Stimulated activated naive CD8-positive, alpha-beta T cell treated with anti-CD3 and anti-CD28 coated beads, Interleukin-15, amount 100 ng/mL, for 72 hours (primary cell): ENCODE results near the gene CIPC.

Experiments
- ATAC-seq: fragments of 150-1000 bp; cut with Tn5 transposase; 2 replicates; pipeline ENCODE4 v1.10.0; 2021; ENCODE audit warnings: mild to moderate bottlenecking, moderate library complexity
- DNase-seq, 2 donors: peaks; one replicate each; pipeline ENCODE4 v3.0.0; 2021 to 2022
- H3K27ac Mint-ChIP-seq, 2 donors: one replicate each; pipeline ENCODE4 v1.8.0; 2022; ENCODE audit warnings: mild to moderate bottlenecking in 2 of 2, mixed read lengths in 2 of 2, moderate library complexity in 2 of 2
- H3K27me3 Mint-ChIP-seq: one replicate; pipeline ENCODE4 v1.8.0; 2022; ENCODE audit warnings: mixed read lengths
- H3K4me1 Mint-ChIP-seq: one replicate; pipeline ENCODE4 v1.8.0; 2022; ENCODE audit warnings: mild to moderate bottlenecking, mixed read lengths
- H3K4me3 Mint-ChIP-seq, 2 donors: one replicate each; pipeline ENCODE4 v1.8.0; 2022; ENCODE audit warnings: mild to moderate bottlenecking in 2 of 2, mixed read lengths in 2 of 2, moderate library complexity in 1 of 2
- H3K9me3 Mint-ChIP-seq, 2 donors: one replicate each; pipeline ENCODE4 v1.8.0; 2022; ENCODE audit warnings: mixed read lengths in 2 of 2

Gene CIPC

DNA sequence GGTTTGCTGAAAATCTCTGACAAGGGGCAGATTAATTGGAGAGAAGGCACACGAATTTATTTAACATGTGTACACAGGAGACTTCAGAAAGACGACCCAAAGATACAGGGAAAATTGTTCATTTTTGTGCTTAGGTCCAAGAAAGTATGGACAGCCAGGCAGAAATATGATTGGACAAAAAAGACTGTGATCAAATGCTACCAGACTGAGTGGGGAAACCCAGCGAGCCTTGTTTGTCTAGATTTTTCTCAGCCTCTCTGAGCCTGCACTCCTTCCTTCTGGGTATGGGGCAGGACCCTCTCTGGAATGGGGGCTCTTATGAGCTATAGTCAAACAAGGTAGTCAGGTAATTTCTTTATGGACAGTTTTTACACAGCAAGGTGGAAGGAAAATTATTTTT, 10.4 kb upstream of the CIPC start:
- Mint-ChIP-seq H3K27me3 (peaks cover 24% of the 10 kb centered on the region), H3K27ac (no peak overlapping the region), H3K4me3 (no peak overlapping the region), H3K4me1 (no peaks in the 10 kb centered on the region), H3K9me3 (peaks cover 8 to 14% of the 10 kb centered on the region in 2 donors)
- DNase-seq: no peak
- ATAC-seq: no peak

DNA sequence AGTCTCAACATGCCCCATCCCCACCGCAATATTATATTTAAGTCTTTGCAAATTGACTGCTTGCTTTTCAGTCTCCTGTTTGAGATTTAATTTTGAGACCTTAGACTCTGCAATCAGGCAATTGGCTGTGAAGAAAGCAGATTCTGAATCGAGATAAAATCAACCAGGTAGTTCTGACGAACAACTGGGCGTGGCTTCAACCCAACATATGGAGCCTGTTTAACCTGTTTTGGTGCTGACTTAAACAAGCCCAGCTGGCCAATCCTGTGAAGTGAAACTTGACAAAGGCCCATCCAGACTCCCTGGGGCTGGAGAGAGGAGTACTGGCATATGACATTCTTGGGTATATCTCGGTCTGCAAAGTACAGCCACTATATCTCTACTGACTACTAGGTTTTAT, 9.8 kb upstream of the CIPC start:
- no peak for ATAC-seq
- Mint-ChIP-seq H3K4me1 (no peaks in the 10 kb centered on the region), H3K4me3 (no peak overlapping the region), H3K27ac (no peak overlapping the region), H3K27me3 (peaks cover 24% of the 10 kb centered on the region), H3K9me3 (peaks cover 8 to 14% of the 10 kb centered on the region in 2 donors)
- no peak for DNase-seq

DNA sequence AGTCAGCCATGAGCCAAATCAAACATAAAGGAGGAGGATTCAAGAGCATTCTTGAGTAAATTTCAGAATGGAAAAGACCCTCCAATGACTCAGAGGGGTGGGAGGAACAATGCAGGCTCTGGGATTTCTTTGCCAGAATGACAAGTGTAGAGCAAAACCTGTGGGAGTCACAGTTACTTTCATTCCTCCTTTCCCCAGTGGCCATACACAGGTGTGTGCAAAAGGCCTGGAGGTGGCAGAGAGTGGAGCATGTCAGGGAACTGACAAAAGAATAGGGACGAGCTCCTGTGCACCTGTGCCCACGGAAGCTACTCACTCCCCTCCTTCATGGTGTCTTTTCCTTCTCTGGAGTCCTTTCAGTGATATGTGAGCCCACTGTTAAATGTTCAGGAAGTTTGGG, 9.4 kb upstream of the CIPC start:
- no peak overlapping the region for H3K27ac Mint-ChIP-seq
- H3K27me3 Mint-ChIP-seq: peaks cover 24% of the 10 kb centered on the region
- peaks cover 8 to 14% of the 10 kb centered on the region in 2 donors for H3K9me3 Mint-ChIP-seq

DNA sequence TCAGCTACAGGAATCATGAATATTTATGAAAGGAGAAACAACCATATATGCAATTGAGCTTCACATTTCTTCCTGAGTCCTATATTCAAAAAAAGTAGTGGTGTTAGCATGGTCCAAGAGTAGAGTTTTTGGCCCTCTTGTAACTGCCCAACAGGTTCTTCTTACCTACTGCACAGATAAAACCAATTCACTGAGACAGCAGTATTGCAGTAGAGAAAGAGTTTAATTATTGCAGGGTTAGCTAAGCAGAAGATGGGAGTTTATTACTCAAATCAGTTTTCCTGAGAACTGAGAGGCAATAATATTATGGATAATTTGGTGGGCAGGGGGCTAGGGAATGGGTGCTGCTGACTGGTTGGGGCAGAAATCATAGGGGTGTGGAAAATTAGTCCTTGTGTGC, 6.5 kb upstream of the CIPC start:
- no peak overlapping the region for H3K27ac Mint-ChIP-seq
- no peak for ATAC-seq
- H3K27me3 Mint-ChIP-seq: peaks cover 16% of the 10 kb centered on the region
- H3K9me3 Mint-ChIP-seq: peaks cover 8 to 14% of the 10 kb centered on the region in 2 donors
- no peak overlapping the region for H3K4me3 Mint-ChIP-seq
- H3K4me1 Mint-ChIP-seq: peaks cover 13% of the 10 kb centered on the region
- no peak for DNase-seq

More for the DNA sequence above, 9.4 kb upstream of the CIPC start:
- no peak for ATAC-seq
- no peak overlapping the region for H3K4me3 Mint-ChIP-seq
- DNase-seq: no peak
- no peaks in the 10 kb centered on the region for H3K4me1 Mint-ChIP-seq

DNA sequence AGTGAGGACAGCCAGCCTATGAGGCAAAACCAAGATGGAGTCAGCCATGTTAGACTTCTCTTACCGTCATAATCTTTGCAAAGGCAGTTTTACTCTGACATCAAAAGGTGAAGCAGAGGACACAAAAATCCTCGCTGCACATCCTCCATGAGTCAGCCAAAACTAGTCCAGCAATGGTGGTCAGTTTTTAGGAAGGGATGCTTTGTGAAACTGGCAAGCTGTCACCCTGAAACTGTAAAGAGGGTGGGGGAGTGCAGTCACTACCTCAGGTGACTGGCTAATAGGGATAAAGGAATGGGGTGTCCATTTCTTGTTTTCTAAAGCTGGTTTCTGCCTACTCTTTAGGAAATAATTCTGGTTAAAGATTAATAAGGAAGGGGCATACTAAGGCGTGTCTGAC, 5.4 kb upstream of the CIPC start:
- no peak overlapping the region for H3K4me3 Mint-ChIP-seq
- peaks cover 8 to 14% of the 10 kb centered on the region in 2 donors for H3K9me3 Mint-ChIP-seq
- H3K27ac Mint-ChIP-seq: no peak overlapping the region
- H3K4me1 Mint-ChIP-seq: peaks cover 24% of the 10 kb centered on the region
- peaks cover 13% of the 10 kb centered on the region for H3K27me3 Mint-ChIP-seq
- DNase-seq (no peak), ATAC-seq (no peak)

DNA sequence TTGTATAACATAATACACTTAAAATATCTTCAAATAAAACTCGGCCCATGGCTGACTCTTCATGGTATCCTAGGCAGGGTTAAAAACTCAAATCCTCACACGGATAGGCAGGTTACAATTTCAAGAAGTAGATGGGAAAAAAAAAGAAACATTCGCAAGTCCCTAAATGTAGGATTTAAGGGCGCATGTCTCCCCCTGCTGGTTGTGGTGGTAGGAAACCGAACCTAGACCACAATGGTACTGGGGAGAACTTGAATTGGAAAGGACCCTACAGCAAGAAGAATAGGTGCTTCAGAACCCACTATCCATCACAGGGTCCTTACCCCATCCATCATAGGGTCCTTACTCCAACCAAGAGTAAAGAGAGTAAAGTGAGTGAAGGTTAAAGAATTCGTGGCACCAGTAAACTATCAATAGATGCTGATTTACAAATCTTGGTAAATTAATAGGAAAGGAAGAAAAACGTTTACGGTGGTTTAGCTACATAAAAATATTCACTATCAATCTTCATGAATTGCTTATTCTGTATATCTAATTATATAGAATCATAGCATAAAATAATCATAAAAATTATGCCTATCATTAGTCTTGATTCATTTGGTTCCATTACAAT, 3.3 kb upstream of the CIPC start:
- Mint-ChIP-seq H3K4me1 (peaks cover 38% of the 10 kb centered on the region), H3K27ac (no peak overlapping the region), H3K27me3 (peaks cover 4% of the 10 kb centered on the region), H3K9me3 (peaks cover 8 to 14% of the 10 kb centered on the region in 2 donors), H3K4me3 (no peak overlapping the region)
- ATAC-seq (no peak), DNase-seq (peak; percentile 69 to 71)

DNA sequence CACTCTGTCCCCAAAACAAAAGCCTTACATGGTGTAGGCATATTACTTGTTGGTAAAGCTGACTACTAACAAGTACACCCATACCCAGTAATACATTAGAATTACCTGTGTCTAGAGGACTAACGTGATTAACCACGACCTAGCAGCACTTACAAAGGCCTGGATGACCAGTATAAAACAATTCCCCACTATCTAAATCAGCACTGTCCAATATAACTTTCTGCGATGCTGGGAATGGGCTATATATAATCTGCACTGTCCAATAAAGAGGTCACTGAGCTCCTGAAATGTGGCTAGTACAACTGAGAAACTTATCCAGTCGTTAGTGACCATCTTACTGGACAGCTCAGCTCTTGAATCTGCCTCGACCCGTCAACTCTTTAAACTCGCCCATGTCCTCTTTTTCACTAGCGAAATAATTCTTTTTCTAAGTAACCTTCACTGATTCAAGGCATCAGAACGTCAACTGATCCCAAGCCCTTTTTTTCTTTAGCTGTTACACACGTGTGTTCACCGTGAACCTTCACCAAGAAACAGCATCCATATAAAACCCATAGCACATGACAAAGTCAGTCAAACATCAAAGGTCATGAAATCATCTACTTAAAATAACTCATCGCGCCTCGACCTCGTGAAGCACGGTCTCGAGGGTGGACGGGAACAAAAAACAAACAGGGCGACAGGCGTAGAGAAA, 905 bp upstream of the CIPC start:
- Mint-ChIP-seq H3K9me3 (no peaks in the 10 kb centered on the region), H3K27ac (peak overlapping the region; percentile 99 to 100), H3K4me1 (peaks cover 51% of the 10 kb centered on the region), H3K27me3 (no peaks in the 10 kb centered on the region), H3K4me3 (peak overlapping the region; percentile 95 to 98)
- no peak for ATAC-seq
- peak in 1 of 2 donors; percentile 1 for DNase-seq

DNA sequence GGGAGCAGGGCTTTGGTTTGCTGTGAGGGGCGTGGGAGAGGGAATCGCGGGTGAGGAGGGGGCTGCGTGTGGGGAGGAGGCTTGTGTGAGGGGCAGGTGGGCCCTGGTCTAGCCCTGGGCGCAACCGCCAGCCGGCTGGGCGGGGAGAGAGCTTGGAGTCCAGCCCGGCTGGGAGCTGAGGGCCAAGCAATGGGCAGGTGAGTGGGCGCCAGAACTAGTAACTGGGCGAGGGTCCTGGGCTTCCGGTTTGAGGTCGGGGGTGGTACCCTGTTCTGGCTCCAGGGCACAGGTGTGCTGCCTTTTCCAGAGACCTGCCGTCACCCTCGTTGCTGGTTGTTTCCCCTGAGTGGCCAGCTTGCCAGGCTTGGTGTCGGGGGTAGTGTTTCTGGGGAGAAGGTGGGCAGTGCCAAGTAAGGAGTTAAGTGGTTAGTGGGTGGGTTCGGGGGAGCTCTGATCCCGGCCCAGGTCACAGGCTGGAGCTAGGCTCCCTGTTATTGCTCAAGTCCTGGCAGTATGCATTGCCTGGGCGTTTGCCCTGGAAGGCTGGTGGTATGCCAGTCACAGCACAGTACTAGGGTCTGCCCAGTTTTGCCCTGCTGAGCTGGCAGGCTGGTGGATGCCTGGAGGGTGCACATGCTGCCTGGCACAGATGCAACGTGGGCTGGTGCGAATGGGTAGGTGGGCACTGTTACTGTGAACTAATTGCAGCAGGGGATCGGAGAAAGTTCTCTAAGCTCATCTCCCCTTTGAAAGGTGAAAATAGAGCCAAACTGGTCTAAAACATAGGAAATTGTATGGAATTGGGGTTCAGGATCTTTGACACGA, 683 bp downstream of the CIPC start:
- Mint-ChIP-seq H3K4me1 (peaks cover 51% of the 10 kb centered on the region), H3K9me3 (no peaks in the 10 kb centered on the region), H3K27me3 (no peaks in the 10 kb centered on the region), H3K27ac (peak overlapping the region; percentile 99 to 100), H3K4me3 (peak overlapping the region; percentile 95 to 98)
- ATAC-seq (no peak), DNase-seq (peak in 1 of 2 donors; percentile 27)

DNA sequence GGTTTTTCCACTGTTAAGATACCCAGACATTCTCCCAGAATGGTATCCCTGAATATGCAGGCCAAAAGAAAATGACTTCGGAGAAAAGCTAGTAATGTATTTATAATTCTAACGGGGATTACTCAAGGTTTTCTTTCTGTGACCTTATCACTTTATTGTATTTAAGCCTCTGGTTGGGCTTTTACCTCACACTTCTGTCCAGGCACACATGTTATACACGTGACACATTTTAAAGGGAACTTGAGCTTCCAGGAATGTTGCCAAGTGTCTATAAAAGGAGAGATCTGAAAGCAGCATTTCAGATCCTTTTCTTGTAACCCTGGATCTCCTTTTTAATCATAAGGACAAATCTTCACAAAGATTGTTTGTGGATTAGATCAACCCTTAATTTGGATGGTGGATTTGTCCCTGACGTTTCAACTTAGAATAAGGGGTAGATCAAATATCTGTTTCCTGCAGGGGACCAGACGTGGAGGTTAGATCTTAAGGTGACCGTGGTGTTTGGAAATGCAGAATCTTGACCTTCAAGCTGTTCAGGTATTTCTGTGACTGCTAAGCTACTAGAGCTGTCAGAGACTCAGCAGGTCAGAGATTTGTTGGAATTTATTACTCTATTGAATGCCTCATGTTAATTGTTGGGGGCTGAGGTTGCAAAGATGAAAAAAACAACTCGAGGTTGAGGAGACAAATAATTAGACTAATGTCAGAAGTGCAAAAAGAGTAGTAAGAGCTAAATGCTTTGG, 1.5 kb downstream of the CIPC start:
- DNase-seq: no peak
- H3K4me3 Mint-ChIP-seq: peak overlapping the region; percentile 95 to 98
- ATAC-seq: no peak

DNA sequence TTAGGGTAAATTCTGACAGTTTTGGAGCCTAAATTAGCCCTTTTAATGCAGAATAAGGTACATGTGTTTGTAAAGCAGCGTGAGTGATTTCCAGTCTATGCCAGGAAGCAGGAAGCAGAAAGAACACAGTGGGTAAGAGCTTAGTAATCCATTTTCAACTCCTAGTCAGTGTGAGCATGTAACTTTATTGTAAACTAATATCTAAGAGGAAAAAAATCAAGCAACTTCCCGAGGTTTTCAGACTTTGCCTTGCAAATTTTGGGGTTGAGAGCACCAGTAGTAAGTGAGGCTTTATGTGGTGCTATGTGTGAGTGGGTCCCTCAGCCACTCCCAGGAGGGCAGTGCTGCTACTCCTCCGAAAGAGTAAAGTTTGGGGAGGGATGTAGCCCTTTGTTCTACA, 2.9 kb downstream of the CIPC start:
- ATAC-seq (no peak), DNase-seq (no peak)
- peaks cover 43% of the 10 kb centered on the region for H3K4me1 Mint-ChIP-seq
- H3K9me3 Mint-ChIP-seq: no peaks in the 10 kb centered on the region
- no peak overlapping the region for H3K27ac Mint-ChIP-seq
- no peaks in the 10 kb centered on the region for H3K27me3 Mint-ChIP-seq
- H3K4me3 Mint-ChIP-seq: no peak overlapping the region

More for the DNA sequence above, 1.5 kb downstream of the CIPC start:
- H3K4me1 Mint-ChIP-seq: peaks cover 49% of the 10 kb centered on the region
- no peaks in the 10 kb centered on the region for H3K9me3 Mint-ChIP-seq
- H3K27me3 Mint-ChIP-seq: no peaks in the 10 kb centered on the region
- no peak overlapping the region for H3K27ac Mint-ChIP-seq

DNA sequence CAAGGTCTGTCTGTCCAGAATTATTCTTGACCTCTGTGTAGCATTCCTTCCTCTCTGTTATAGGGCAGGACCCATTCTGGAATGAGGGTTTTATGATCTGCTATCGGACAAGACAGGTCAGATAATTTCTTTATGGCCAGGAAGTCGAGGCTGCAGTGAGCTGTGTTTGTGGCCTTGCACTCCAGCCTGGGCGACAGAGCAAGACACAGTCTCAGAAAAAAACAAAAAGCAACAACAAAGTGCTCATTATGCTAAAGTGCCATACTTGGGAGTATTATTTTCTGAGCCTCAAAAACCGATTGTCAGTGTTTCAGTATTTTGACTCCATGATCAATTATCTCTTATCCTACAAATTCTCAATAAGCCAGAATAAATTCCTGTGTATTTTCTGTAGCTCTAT, 4.1 kb downstream of the CIPC start:
- Mint-ChIP-seq H3K27ac (no peak overlapping the region), H3K4me3 (no peak overlapping the region), H3K9me3 (no peaks in the 10 kb centered on the region), H3K27me3 (no peaks in the 10 kb centered on the region), H3K4me1 (peaks cover 31% of the 10 kb centered on the region)
- ATAC-seq (no peak), DNase-seq (no peak)

DNA sequence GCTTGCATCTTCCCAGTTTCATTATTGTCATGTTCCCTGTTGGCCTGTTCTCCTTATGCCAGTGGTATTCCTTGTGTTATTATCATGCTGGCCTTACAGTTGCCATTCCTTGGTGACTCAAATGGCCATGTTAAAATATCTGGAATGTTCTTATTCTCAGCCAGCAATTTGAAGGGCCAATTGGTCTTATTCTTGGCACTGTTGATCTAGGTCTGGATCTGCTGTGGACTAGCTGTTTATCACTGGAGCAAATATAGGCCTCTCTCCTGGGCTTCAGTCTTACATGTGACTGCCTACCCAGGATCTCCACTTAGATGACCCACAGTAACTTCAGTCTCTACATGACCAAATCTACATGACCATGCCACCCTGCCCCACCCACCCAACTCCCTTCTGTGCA, 5.4 kb downstream of the CIPC start:
- Mint-ChIP-seq H3K9me3 (no peaks in the 10 kb centered on the region), H3K27me3 (no peaks in the 10 kb centered on the region), H3K4me3 (no peak overlapping the region), H3K4me1 (peaks cover 26% of the 10 kb centered on the region), H3K27ac (no peak overlapping the region)
- ATAC-seq (no peak), DNase-seq (no peak)

DNA sequence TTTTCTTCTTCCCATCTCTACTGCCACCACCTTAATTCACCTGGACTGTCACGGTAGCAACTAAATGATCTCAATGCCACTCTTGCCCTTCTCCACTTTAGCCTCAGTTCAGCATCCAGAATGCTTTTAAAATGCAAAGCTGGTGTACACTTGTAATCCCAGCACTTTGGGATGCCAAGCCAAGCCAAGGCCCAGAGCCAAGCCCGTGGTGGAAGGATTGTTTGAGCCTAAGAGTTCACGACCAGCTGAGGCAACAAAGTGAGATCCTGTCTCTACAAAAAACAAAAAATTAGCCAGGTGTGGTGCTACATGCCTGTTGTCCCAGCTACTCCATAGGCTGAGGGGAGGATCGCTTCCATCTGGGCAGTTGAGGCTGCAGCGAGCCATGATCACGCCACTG, 5.9 kb downstream of the CIPC start:
- ATAC-seq (no peak), DNase-seq (no peak)
- H3K27ac Mint-ChIP-seq: no peak overlapping the region
- H3K4me3 Mint-ChIP-seq: no peak overlapping the region
- H3K27me3 Mint-ChIP-seq: no peaks in the 10 kb centered on the region
- no peaks in the 10 kb centered on the region for H3K9me3 Mint-ChIP-seq
- H3K4me1 Mint-ChIP-seq: peaks cover 21% of the 10 kb centered on the region

DNA sequence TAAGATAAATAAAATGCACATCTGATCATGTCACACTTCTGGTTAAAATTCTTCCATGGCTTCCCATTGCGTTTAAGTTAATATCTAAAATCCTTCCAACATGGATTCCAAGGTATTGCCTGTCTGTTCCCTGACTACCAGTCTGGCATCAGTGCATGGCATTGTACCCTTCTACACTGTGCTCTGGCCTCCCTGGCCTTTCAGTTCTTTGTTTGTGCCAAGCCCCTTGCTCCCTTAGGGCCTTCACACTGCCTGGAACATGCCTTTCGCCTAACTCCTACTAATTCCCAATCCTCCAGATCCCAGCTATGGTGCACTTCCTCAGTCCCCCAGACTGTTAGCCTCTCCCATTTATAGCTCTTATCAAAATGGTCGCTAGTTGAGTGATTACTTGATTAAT, 6.3 kb downstream of the CIPC start:
- no peaks in the 10 kb centered on the region for H3K9me3 Mint-ChIP-seq
- H3K4me3 Mint-ChIP-seq: no peak overlapping the region
- ATAC-seq (no peak), DNase-seq (no peak)
- peaks cover 17% of the 10 kb centered on the region for H3K4me1 Mint-ChIP-seq
- H3K27me3 Mint-ChIP-seq: no peaks in the 10 kb centered on the region
- H3K27ac Mint-ChIP-seq: no peak overlapping the region

DNA sequence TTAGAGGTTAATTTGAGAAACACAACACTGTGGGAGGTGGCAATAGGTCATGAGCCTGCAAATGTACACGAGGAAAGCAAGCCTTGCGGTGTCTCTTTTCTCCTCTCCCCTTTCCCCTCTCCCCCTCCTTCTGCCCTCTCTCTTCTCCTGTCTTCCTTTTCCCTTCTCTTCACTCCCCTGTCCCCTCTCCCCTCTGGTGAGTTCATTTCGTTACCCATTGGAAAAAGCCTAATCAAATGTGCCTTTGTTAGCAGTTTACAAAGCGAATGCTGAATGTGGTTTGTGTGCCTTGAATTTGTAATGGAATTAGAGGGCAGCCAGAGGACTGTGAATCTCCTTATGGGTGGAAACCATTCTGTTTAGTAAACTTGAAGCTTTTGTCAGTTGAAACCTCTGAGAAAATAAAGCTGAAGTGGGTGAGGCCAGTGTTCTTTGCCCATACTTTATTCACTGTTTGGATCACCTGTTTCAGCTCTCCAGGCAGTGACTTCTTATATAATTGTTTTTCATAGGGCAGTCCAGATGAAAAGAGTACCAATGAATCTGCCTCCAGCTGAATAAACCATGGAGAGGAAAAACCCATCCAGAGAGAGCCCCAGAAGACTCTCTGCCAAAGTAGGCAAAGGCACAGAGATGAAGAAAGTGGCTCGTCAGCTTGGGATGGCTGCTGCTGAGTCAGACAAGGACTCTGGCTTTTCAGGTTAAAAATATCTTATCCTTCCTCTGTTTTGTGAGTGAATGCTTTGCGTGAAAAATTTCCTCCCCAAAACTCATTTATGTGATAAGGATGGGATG, 7.3 kb downstream of the CIPC start:
- ATAC-seq: no peak
- Mint-ChIP-seq H3K4me3 (no peak overlapping the region), H3K9me3 (no peaks in the 10 kb centered on the region), H3K27ac (no peak overlapping the region), H3K4me1 (peaks cover 7% of the 10 kb centered on the region), H3K27me3 (no peaks in the 10 kb centered on the region)
- DNase-seq: no peak
